Colon (tissue), 2 donors: ENCODE data around the gene FXYD4.
"Not testable (repeated sequence)": the region's sequence is repeated elsewhere in the genome, so short reads cannot be mapped to it uniquely, and the experiment has no call there.

Experiments
- FAIRE-seq: peaks from 2 replicates; lab custom pipeline; 2012; peaks lifted over from hg19 to GRCh38; lab: Jason Lieb, UNC
- donor health status: control.
- donor health status: control.

FXYD4 gene

DNA sequence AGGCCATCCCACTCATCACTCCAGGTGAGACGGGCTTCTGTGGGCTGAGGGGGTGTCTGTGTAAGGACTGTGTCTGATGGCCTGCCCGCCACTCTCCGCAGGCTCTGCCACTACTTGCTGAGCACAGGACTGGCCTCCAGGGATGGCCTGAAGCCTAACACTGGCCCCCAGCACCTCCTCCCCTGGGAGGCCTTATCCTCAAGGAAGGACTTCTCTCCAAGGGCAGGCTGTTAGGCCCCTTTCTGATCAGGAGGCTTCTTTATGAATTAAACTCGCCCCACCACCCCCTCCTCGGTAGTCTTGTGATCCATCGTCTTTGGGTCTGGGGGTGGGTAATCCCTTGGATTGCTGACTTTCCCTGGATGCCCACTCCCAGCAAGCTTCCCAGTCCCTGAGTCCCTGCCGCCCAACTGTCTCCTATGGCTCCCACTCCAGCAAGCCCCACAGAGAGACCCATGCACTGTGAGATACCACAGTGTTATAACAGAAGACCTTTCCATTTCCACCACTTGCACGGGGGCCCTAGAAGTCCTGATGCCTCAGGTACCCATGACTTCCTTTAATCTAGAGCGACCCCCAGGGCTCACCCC, 4.7 kb downstream of the FXYD4 start:
- FAIRE-seq = no peak

DNA sequence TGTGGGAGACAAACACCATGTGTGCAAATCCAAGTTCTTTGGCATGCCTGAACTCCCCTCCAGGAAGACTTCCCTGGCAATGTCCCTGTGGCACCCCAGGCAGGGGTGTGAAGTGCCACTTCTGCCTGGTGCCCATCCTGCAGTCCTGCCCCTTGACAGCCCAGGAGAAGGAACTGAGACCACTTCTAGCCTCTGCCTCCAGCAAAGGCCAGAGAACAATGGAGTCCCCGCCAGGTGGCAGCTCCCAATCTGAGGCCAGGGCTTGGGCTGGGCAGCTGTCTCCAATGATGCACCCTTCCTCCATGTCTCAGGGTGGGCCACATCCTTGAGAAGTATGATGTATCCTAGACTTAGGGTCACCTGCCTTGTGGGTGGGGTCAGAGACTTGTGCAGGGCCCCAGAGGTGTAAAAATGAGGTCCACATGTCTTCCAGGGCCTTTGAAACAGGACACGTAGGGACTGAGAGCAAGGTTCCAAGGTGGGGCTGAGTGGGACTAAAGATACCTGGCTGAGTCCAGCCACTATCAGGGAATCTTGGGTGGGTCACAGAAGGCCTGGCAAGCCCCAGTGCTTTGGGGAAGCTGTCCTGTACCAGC, 5.5 kb downstream of the FXYD4 start:
- no peak for FAIRE-seq

DNA sequence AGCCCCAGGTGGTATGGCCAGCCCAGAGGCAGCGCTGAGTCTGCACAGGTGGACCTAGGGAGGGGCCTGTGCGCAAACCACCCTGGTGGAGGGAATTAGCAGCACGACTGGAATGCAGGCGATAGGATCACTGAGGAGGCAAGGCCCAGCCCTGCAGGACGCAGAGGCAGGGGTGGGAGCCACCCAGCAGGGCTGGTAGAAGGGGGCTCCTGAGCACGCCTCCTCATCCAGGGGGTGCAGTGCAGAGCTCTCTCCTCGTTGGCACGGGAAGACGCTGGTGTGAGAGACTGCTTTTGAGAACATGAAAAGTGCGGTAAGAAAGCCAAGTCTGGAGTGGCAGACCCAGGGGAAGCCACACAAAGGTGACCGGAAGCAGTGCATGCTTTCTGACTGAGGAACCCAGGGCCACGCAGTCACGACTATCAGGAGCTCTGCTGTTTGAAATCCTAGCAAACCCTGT, 6.0 kb downstream of the FXYD4 start:
- FAIRE-seq = no peak

GRCh38 chr10:43380610-43381222, 9.3 kb downstream of the FXYD4 start:
- FAIRE-seq = no peak

GRCh38 chr10:43383204-43383971, 12.0 kb downstream of the FXYD4 start:
- FAIRE-seq = no peak

GRCh38 chr10:43384252-43385221, 13.1 kb downstream of the FXYD4 start:
- no peak for FAIRE-seq

DNA sequence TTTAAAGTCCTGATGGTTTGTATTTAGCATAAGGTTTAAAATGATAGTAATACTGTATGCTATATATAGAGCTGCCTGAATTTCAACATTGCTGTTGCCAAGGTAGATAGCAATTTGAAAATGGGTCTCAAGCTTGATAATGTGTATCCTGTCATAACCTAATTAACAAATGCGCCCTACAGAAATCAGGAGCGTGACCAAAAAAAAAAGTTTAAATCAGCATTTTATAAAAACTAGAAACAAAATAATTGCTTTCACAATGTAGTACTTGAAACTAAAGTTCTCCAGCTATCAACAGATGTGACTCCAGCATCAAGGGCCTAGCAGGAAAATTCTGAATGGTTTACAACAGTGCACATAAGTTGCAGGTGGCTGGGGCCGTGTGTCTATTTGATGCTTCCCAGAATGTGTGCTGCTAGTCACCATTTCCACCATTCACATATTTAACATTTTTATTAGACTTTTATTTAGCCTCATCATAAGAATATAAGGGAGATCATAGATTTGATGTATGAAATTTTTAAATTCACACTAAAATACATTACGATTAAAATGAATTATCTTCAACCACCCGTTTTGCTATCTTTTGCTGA, 14.1 kb downstream of the FXYD4 start:
- FAIRE-seq = no peak

DNA sequence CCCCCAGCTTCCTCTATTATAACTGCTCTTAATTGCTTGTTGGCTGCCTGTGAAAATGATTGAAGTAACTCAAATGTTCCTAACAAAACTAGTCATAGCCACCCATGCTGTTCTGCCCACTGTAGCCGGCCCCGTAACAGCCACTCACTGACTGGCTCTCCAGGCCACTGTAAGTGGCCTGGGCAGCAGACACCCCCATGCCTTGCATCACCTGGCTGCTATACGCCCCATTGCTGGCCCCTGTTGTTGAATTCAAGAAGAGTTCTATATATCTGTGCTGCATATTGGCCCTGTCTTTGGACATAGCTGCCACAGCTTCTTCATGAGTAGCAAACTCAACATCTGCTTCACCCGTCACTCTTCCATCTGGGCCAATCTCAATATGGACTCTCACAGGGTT, 15.1 kb downstream of the FXYD4 start:
- no peak for FAIRE-seq

GRCh38 chr10:43386981-43387677, 15.7 kb downstream of the FXYD4 start:
- no peak for FAIRE-seq

DNA sequence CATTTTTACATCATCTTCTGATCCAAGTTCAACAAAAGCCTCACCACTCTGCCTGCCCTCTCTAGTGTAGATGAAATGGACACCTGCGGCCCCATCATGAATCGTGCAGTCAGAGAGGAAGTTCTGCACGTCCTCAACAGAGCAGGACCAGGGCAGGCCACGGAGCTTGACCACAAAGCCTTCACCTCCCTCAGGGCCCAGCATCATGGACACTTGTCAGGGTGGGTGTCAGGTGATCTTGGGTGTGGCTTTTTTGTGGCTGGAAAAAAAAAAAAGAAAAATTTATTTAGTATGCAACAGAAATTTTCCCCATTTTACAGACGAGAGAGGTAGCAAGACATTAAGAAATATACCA, 16.2 kb downstream of the FXYD4 start:
- FAIRE-seq = no peak

GRCh38 chr10:43389867-43390266, 18.4 kb downstream of the FXYD4 start:
- no peak for FAIRE-seq

- no peak for FAIRE-seq
These were observed 18.9 kb downstream of the FXYD4 start for GRCh38 chr10:43390333-43390732.

GRCh38 chr10:43390759-43391158, 19.3 kb downstream of the FXYD4 start:
- FAIRE-seq = no peak

DNA sequence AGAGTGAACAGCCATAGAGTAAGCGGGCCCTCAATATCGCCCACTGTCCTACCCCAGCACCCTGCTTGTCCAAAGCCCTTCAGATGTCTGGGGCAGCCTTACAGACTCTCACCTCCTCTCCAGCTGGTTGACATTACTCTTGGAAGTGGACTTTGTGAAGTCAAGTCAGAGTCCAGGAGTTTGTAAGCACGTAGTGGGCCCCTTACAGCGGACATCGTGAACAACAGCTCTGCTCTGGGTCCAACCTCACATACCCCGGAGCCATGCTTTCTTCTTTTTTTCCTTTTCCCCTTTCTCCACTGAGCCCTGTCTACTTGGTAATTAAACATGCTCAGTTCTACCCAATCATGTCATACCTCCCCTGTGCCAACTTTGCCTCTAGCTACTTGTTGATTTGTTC, 20.1 kb downstream of the FXYD4 start:
- FAIRE-seq = no peak

DNA sequence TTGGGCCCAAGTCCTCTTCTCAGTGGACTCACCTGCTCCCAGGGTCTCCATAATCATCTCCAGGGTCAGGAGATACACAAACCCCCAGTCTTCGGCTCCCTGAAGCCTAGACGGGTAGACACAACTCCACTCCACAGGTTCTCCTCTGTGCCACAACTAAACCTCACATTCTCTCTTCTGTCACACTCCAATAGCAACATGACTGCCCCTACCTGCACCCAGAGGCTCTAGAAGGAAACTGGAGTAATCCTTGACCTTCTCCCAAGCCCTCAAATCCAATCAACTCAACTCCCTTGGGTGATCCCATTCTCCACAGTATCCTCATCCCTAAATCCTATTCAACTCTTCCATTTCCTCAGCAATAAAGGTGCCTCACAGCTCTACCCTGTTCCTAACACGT, 21.3 kb downstream of the FXYD4 start:
- FAIRE-seq = no peak

- FAIRE-seq = not testable (repeated sequence)
These were observed 21.8 kb downstream of the FXYD4 start for GRCh38 chr10:43393186-43393585.

DNA sequence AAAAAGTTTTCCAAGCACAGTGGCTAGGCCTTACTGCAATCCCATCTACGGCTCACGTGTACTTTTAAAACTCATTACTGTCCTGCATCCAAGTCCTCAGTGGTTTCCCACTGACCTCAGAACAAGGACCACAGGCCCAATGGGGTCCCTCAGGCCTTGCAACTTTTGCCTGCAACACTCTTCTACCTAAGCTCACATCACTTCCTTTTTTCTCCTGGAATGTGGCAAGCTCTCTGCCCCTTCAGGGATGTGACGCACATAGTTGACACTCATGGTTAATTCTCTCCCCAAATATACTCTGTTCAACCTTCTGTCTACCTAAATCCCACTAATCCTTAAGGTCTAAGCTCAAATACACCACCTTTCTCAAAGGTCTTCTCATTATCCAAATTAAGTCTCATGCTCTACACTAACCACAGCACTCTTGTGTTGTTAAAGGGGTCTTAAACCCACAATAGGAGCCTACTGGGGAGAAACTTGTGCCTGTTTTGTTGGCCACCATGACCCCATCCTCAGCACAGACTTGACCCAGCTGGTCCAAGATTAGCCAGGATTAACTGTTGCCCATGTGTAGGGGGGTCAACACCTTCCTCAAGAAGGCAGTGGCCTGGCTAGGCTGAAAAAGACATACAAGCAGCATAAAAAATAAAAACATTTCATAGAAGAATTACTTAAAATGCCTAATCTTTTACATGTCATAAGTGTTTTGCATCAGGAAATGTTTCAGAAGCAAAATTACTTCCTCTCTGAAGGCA, 22.3 kb downstream of the FXYD4 start:
- no peak for FAIRE-seq

DNA sequence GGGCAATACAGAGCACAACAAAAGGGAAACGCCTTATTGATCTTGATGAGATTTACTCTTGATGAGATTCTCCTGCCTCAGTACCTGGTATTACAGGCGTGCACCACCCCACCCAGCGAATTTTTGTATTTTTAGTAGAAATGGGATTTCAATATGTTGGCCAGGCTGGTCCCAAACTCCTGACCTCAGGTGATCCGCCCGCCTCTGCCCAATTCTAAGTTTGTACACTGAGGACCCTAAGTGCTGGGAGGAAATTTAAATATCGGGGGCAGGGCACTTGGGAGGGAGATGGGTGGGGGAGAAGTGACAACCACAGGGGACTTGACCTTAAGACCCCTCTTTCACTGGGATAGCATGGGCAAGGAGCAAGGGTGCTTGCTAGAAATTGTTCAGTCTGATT, 23.4 kb downstream of the FXYD4 start:
- FAIRE-seq = no peak

GRCh38 chr10:43395571-43396060, 24.2 kb downstream of the FXYD4 start:
- FAIRE-seq = no peak
